Ectodermal cell (in vitro differentiated cells): Measurements from ENCODE around the gene MAOA.

Experiments used
- H3K27ac ChIP-seq: 2 replicates; pipeline ENCODE4 v1.7.0; 2013; ENCODE audit warnings: mild to moderate bottlenecking, low read depth, low read length; ENCODE audit not compliant: insufficient read depth, poor library complexity, severe bottlenecking
- H3K27me3 ChIP-seq: 2 replicates; pipeline ENCODE4 v1.7.0; 2013; ENCODE audit warnings: mild to moderate bottlenecking, low read length; ENCODE audit not compliant: insufficient read depth, control insufficient read depth, poor library complexity, severe bottlenecking
- H3K36me3 ChIP-seq: one replicate; pipeline ENCODE4 v1.7.0; 2013; ENCODE audit warnings: low read length; ENCODE audit not compliant: control insufficient read depth, insufficient read depth
- H3K4me1 ChIP-seq: one replicate; pipeline ENCODE4 v1.7.0; 2013; ENCODE audit warnings: low read length; ENCODE audit not compliant: control insufficient read depth, insufficient read depth
- H3K4me3 ChIP-seq: 2 replicates; pipeline ENCODE4 v1.7.0; 2013; ENCODE audit warnings: low read depth, low read length, control low read depth; ENCODE audit not compliant: insufficient read depth
- H3K9me3 ChIP-seq: 2 replicates; pipeline ENCODE4 v1.7.0; 2013; ENCODE audit warnings: mild to moderate bottlenecking, low read length, moderate library complexity; ENCODE audit not compliant: control insufficient read depth
- WGBS, 2 experiments: methylation state at CpG; one replicate each; pipeline ENCODE4 v1.1.7; 2013; ENCODE audit warnings: missing lambda C conversion rate in 2 of 2; 5-methylcytosine and 5-hydroxymethylcytosine counted together

The MAOA gene

DNA sequence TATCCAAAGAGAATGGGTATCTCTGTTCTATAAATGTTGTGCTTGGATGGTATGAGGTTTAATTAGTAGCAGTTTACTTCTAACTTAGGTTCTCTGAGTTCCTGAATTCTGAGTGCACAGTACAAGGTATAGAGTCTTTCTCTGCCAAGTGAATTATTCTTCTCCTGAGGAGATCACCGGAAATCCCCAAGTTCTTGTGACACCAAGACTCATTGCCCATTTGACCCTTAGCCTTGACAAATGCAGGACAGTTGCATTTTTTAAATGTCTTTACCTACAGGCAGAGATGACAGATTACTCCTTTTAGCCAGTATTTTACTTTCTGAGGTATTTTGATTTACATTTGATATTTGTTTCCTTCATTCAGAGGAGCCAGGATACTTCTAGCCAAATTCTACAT is 72.9 kb downstream of the MAOA start:
- no peaks in the 10 kb centered on the region for H3K36me3 ChIP-seq
- H3K4me3 ChIP-seq, result no peak overlapping the region
- no peaks in the 10 kb centered on the region for H3K4me1 ChIP-seq
- H3K27me3 ChIP-seq, result no peaks in the 10 kb centered on the region
- no peak overlapping the region for H3K27ac ChIP-seq
- WGBS, 2 experiments, result 92 to 100% methylated on average over 1 of the region's 1 CpG
- H3K9me3 ChIP-seq, result no peaks in the 10 kb centered on the region

DNA sequence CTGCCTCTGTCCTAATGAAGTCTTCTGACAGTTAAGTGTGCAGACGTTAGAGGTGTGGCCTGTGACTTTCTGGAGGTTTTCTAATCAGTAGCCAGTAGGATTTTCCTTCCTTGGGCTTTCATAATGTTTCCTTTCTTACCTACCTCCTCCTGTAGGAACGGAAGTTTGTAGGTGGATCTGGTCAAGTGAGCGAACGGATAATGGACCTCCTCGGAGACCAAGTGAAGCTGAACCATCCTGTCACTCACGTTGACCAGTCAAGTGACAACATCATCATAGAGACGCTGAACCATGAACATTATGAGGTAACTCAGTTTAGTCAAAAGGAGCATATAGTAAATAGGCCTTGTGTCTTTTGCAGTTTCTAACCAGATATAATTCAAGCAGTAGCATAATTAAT is 75.0 kb downstream of the MAOA start:
- Histone ChIP-seq H3K27me3 (no peaks in the 10 kb centered on the region), H3K4me3 (no peak overlapping the region), H3K4me1 (no peaks in the 10 kb centered on the region), H3K27ac (no peak overlapping the region), H3K36me3 (no peaks in the 10 kb centered on the region), H3K9me3 (no peaks in the 10 kb centered on the region)
- WGBS, 2 experiments, result 92 to 96% methylated on average over 6 to 7 of the region's 7 CpGs

DNA sequence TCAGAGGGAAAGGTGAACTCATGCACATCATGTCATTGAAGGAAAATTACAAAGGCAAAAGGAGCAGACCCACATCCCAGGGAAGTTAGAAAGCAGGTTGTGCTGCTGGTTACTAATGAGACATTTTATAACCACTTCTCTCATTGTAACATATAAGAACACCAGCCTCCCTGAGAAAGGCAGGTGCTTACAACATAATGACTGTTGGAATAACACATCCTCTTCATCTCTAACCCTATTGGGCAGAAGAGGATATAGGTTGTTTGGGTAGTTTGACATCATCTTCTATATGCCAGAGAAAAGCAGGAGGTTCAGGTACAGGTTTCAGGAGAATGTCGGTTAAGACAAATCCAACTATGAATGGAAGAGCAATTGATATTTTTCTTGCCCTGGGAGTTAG is 77.6 kb downstream of the MAOA start:
- Histone ChIP-seq H3K4me3 (no peak overlapping the region), H3K36me3 (no peaks in the 10 kb centered on the region), H3K27me3 (no peaks in the 10 kb centered on the region), H3K4me1 (no peaks in the 10 kb centered on the region), H3K9me3 (no peaks in the 10 kb centered on the region), H3K27ac (no peak overlapping the region)
- 93 to 100% methylated on average over 1 of the region's 1 CpG for WGBS, 2 experiments

GRCh38 chrX:43734444-43734843 is 78.3 kb downstream of the MAOA start:
- WGBS, 2 experiments, result no CpG with 5 or more reads among the region's 1 CpG
- H3K27ac ChIP-seq, result no peak overlapping the region

GRCh38 chrX:43735534-43735933 is 79.4 kb downstream of the MAOA start:
- Histone ChIP-seq H3K27me3 (no peaks in the 10 kb centered on the region), H3K9me3 (no peaks in the 10 kb centered on the region), H3K27ac (no peak overlapping the region), H3K4me3 (no peak overlapping the region), H3K4me1 (no peaks in the 10 kb centered on the region), H3K36me3 (no peaks in the 10 kb centered on the region)
- WGBS, 2 experiments, result 85 to 100% methylated on average over 2 to 5 of the region's 6 CpGs

More at GRCh38 chrX:43734444-43734843, 78.3 kb downstream of the MAOA start:
- H3K9me3 ChIP-seq, result no peaks in the 10 kb centered on the region
- no peaks in the 10 kb centered on the region for H3K27me3 ChIP-seq
- H3K4me3 ChIP-seq, result no peak overlapping the region
- no peaks in the 10 kb centered on the region for H3K4me1 ChIP-seq
- H3K36me3 ChIP-seq, result no peaks in the 10 kb centered on the region

DNA sequence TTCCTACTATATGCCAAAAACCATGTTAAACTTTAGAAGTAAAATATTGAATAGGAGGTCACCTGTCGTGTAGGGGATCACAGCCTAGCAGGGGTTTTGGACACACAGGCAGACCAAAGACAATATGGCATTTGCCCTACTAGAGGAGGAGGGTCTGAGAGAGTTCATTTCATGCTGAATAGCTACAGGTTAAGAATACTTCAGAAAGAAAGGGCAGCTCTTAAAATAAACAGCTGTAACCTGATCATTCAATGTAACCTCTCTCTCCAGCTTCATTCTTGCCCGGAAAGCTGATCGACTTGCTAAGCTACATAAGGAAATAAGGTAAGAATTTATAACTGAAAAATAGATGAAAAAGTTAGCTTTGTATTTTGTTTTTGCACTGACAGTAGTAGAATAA is 79.9 kb downstream of the MAOA start:
- H3K36me3 ChIP-seq, result no peaks in the 10 kb centered on the region
- 50 to 53% methylated on average over 1 of the region's 3 CpGs for WGBS, 2 experiments
- H3K4me3 ChIP-seq, result no peak overlapping the region
- H3K27ac ChIP-seq, result no peak overlapping the region
- H3K9me3 ChIP-seq, result no peaks in the 10 kb centered on the region
- no peaks in the 10 kb centered on the region for H3K27me3 ChIP-seq
- H3K4me1 ChIP-seq, result no peaks in the 10 kb centered on the region

GRCh38 chrX:43741843-43742573 is 85.9 kb downstream of the MAOA start:
- Histone ChIP-seq H3K36me3 (no peaks in the 10 kb centered on the region), H3K4me1 (no peaks in the 10 kb centered on the region), H3K27me3 (no peaks in the 10 kb centered on the region), H3K27ac (no peak overlapping the region), H3K4me3 (no peak overlapping the region), H3K9me3 (no peaks in the 10 kb centered on the region)
- WGBS, 2 experiments, result 83 to 84% methylated on average over 5 to 7 of the region's 7 CpGs

DNA sequence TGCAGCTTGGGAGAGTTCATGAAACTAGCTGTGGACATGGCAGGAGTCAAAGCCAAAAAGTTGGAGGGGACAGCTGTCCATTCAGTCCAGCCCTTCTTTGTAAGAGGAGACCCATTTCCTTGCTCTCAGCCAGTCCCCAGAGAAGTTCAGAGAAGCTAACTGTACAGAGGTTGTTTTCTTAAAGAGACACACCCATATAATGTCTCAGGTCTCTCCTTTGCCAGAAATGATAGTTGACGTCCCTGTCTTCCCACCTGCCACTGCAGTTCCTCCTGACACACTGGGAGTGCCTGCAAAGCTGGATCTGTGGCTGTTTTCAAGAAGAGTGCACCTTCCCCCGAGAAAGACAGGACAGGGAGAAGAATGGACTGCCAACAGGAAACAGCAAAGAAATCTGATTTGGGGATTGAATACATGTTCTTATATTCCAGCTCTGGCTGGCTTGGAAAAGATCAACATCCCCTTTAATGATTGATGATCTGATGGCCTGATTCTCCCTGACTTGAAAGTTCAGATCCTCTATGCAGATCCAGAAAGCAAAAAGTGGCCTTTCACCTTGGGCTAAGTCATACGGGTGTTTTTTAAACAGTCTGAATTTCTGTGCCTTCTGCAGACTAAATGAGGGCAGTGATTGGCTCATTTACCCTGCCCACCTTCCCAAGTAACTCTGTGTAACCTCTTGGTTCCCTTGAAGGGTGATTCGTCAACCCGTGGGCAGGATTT is 87.2 kb downstream of the MAOA start:
- WGBS, 2 experiments, result 84 to 92% methylated on average over 5 of the region's 5 CpGs
- no peak overlapping the region for H3K4me3 ChIP-seq
- H3K27me3 ChIP-seq, result no peaks in the 10 kb centered on the region
- no peaks in the 10 kb centered on the region for H3K9me3 ChIP-seq
- H3K27ac ChIP-seq, result no peak overlapping the region
- H3K4me1 ChIP-seq, result no peaks in the 10 kb centered on the region
- no peaks in the 10 kb centered on the region for H3K36me3 ChIP-seq

DNA sequence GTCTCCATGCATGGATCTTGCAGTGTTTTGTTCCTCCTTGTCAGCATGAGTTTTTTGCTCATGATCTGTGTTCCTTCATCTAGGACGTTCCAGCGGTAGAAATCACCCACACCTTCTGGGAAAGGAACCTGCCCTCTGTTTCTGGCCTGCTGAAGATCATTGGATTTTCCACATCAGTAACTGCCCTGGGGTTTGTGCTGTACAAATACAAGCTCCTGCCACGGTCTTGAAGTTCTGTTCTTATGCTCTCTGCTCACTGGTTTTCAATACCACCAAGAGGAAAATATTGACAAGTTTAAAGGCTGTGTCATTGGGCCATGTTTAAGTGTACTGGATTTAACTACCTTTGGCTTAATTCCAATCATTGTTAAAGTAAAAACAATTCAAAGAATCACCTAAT is 88.2 kb downstream of the MAOA start:
- no peaks in the 10 kb centered on the region for H3K27me3 ChIP-seq
- no peaks in the 10 kb centered on the region for H3K4me1 ChIP-seq
- H3K4me3 ChIP-seq, result no peak overlapping the region
- H3K36me3 ChIP-seq, result no peaks in the 10 kb centered on the region
- no peaks in the 10 kb centered on the region for H3K9me3 ChIP-seq
- 96 to 99% methylated on average over 3 of the region's 3 CpGs for WGBS, 2 experiments
- H3K27ac ChIP-seq, result no peak overlapping the region

DNA sequence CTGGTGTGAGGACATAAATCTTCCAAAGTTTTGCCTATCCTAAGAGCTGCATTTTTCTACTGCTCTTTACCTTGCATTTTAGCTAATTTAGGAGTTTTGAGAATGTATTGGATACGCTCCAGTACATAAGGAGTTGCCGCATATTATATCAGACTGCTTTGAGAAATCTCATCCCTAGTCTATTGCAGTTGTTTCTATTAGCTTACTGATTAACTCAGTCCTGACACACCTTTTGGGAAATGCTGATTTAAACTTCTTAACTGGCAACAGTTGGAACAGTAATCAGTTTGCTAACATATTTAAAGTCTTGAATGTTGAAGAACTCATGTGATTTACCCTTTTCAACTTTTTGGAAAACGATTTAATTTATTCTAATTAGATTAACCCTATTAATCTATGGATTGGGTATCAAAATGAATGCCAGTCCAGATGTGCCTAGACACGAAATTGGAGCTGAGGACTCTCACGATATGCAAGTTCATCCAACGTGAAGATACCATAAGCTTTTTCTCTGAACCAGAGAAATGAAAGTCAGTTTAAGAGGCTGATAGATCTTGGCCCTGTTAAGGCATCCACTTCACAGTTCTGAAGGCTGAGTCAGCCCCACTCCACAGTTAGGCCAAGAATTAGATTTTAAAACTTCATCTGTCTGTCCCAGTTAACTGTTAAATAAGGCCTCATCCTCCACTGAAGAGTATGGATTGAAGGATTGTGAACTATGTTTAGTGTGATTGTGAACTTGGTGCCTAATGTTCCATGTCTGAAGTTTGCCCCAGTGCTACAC is 90.0 kb downstream of the MAOA start:
- Histone ChIP-seq H3K27ac (no peak overlapping the region), H3K9me3 (no peaks in the 10 kb centered on the region), H3K27me3 (no peaks in the 10 kb centered on the region), H3K36me3 (no peaks in the 10 kb centered on the region), H3K4me1 (no peaks in the 10 kb centered on the region), H3K4me3 (no peak overlapping the region)
- WGBS, 2 experiments, result 92 to 97% methylated on average over 3 to 5 of the region's 6 CpGs
